ENCODE data around the gene WNT2B.
A peak's percentile ranks its signal among the peaks of the same experiment; 100 is the strongest.
"Not testable (repeated sequence)": the region's sequence is repeated elsewhere in the genome, so short reads cannot be mapped to it uniquely, and the experiment has no call there.

WNT2B gene

GRCh38 chr1:112508278-112509004 is at the start of gene WNT2B:
TSS of gene WNT2B (plus strand) at chr1:112508965. CDS start at chr1:112509263, 298 bp downstream.
- peak; percentile 34 to 37 for DNase-seq

DNA sequence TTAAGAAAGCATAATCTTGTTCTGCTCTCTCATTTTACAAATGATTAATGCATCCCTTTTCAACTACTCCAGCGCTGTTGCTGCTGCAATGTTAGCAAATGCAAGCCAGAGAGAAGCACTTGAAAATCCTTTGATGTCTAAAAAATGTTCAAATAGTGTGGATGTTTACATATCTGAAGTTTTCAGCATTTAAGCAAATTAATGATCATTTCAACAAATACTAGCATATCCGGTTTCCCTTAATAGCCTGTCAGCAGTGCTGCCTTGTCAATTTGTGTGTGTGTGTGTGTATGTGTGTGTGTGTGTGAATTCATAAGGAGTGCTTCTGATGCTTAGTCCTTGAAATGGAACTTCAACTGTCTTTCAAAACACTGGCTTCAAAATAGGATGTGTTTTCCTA is 48.1 kb upstream of the WNT2B start:
- DNase-seq, result no peak

- DNase-seq, result no peak
Observed at GRCh38 chr1:112461200-112461871, 47.4 kb upstream of the WNT2B start.

GRCh38 chr1:112462953-112463279 is 45.8 kb upstream of the WNT2B start:
- no peak for DNase-seq

- no peak for DNase-seq
Observed at GRCh38 chr1:112464501-112464900, 44.3 kb upstream of the WNT2B start.

DNA sequence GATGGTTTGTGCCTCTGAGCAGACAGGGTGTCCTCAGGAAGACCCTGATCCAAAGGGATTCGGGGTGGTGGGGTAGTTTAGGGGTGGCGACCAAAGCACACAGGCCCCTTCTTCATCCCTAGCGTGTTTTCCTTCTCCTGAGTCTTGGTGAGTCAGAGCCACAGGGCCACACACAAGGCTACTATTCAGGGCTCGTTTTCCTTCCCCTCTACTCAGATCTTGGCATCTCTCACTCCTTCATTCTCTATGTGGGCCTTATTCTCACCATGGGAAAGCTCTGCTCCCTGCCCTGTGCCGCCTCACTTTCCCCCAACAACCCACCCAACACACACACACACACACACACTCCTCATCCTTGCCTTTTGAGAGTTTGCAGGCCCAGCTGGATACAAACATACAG is 43.6 kb upstream of the WNT2B start:
- DNase-seq, result no peak

DNA sequence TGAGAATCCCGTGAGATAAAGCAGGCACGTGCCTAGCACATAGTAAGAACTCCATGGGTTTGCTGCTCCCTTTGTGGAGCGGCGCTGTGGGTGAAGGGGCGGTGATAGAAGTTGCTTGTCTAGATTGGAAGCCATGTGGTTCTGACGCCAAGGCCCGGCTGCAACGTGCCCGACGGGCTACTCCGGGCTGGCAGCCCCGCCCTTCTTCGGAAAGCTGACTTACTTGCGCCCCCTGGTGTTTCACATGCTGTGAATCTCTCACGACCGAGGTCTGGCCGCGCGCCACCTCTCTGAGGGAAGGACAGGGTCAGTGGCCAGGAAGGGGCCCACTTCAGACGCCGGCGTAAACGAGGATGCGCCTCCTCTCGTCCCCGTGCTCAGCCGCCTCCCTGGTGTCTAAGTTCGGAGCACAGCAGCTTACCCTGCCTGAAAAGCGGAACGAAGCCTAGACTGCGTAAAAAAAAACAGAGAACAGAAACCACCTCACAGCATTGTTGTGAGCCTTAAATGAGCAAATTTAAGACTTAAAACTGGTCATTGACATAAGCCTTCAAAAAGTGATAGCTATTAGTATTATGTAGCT is 42.6 kb upstream of the WNT2B start:
- DNase-seq, result peak; percentile 82 to 87

GRCh38 chr1:112470324-112470723 is 38.4 kb upstream of the WNT2B start:
- DNase-seq, result not testable (repeated sequence)

GRCh38 chr1:112470966-112471365 is 37.8 kb upstream of the WNT2B start:
- DNase-seq, result no peak

- DNase-seq, result no peak
Observed at GRCh38 chr1:112472142-112472541, 36.6 kb upstream of the WNT2B start.

DNA sequence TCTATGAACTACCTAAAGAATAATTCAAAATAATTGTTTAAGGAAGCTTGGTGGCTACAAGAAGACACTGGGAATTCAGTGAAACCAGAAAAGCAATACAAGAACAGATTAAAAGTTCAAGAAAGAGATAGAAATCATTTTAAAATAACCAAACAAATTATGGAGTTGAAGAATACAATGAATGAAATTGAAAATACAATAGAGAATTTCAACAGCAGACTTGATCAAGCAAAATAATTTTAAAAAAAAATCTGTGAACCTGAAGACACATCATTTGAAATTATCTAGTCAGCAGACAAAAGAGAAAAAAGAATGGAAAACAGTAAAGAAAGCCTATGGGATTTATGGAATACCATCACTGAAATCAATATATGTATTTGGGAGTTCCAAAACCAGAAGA is 31.2 kb upstream of the WNT2B start:
- DNase-seq, result no peak

DNA sequence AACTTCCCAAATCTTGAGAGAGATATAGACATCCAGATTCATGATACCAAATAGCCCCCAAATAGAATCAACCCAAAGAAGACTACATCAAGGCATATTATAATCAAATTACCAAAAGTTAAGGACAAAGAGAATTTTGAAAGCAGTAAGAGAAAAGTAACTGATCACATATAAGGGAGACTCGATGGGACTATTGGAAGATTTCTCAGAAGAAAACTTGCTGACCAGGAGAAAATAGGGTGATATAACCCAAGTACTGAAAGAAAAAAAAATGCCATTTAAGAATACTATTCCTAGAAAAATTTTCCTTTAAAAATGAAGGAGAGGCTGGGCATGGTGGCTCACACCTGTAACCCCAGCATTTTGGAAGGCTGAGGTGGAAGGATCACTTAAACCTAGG is 30.5 kb upstream of the WNT2B start:
- no peak for DNase-seq

DNA sequence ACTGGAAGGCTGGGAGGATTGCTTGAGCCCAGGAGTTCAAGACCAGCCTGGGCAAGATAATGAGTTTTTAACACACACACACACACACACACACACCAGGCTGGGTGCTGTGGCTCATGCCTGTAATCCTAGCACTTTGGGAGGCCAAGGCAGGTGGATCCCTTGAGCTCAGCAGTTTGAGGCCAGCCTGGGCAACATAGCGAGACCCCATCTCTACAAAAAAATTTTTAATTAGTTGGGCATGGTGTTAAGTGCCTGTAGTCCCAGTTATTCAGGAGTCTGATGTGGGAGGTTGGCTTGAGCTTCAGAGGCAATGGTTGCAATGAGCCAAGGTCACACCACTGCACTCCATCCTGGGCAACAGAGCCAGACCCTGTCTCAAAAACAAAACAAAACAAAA is 22.7 kb upstream of the WNT2B start:
- DNase-seq, result not testable (repeated sequence)

GRCh38 chr1:112487686-112488085 is 21.1 kb upstream of the WNT2B start:
- not testable (repeated sequence) for DNase-seq

GRCh38 chr1:112488141-112488540 is 20.6 kb upstream of the WNT2B start:
- DNase-seq, result no peak

GRCh38 chr1:112492076-112492475 is 16.7 kb upstream of the WNT2B start:
- no peak for DNase-seq

- no peak for DNase-seq
Observed at GRCh38 chr1:112493351-112493750, 15.4 kb upstream of the WNT2B start.

DNA sequence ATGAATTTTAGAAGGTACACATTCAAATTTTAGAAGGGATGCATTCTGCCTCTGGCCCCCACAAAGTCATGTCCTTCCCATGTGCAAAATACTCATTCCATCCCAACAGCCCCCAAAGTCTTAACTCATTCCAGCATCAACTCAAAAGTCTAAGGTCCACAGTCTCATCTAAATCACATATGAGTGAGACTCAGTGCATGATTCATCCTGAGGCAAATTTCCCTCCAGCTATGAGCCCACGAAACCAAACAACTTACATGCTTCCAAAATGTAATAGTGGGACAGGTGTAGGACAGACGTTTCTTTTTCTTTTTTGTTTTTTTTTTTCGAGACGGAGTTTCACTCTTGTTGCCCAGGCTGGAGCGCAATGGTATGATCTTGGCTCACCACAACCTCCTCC is 12.5 kb upstream of the WNT2B start:
- no peak for DNase-seq

GRCh38 chr1:112501810-112502641 is 6.7 kb upstream of the WNT2B start:
- peak; percentile 52 to 59 for DNase-seq

GRCh38 chr1:112502826-112503225 is 5.9 kb upstream of the WNT2B start:
- DNase-seq, result no peak

DNA sequence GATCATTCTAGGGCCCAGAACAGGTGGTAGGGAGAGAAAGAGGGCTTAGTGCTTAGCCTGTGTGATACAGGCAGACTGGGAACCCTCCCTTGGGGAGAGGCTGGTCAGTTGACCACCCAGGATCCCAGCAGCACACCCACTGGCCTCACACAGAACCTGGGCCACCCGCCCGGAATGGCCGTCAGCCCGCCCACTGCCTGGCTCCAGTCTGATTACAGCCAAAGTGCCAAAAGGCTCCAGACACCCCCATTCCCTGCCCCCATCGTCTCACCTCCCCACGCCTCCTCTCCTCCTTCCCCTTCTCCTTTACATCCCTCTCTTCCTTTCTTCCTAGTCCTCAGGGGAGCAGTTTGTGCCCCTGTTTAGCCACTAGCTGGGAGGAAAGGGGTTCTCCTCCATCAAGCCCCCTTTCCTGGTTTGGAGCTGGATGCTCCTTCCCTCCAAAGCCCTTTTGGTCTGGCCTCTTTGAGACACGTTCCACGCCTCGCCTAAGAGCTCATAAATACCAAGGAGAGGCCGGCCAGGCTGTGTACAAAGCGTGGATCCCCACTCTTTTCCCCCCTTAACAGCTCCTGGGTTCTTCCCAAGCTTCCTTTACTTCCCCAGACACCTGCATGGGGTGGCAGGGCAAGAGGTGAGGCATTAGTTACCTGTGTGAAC is 4.6 kb upstream of the WNT2B start:
- no peak for DNase-seq

DNA sequence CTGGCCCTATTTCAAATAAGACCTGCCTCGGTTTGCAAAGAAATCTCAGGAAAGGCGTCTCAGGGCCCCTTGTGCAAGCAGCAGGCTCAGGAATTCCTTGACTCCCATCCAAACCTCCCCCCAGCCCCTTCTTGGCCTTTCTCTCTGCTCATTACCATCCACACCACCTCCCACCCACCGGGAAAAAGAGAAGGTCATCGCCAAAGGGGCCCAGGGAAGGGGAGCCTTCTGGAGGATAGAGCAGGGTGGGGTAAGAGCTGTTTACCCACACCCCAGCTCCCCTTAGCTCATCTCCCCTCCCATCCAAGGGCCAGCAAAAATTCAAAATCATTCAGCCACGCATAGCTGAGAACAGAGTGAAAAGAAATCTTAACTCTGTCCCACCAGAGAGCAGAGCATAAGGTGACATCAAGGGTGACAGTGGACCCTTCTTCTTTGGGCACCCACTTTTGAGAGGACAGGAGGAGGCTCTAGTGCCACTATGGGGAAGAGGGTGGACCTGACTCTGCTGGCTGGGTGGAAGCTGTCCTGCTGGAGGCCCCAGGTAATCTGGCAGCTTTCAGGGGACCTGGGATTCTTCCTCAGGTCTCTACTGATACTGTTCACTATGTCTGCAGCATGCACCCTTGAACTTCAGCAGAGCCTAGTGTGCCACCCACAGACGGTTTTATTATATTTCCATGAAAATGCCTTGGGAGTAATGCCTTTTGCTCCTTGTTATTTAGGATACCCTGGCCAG is 3.9 kb upstream of the WNT2B start:
- DNase-seq, result no peak
